Astrocyte of the cerebellum (primary cell): ENCODE data around the gene BEAN1.

Experiments
- DNase-seq: peaks from one replicate; pipeline ENCODE4 v3.0.0-alpha.2; 2011; ENCODE audit warnings: low read depth
- H3K4me3 ChIP-seq: 2 replicates; pipeline ENCODE4 v1.5.1; 2011; ENCODE audit warnings: mild to moderate bottlenecking, low read depth, low read length, moderate library complexity
- CTCF ChIP-seq: IDR thresholded peaks from 2 replicates; pipeline ENCODE4 v1.5.1; 2012; ENCODE audit warnings: low read length, low read depth, moderate library complexity, mild to moderate bottlenecking; ENCODE audit errors: missing control alignments
- in situ Hi-C: cut with HindIII; loops from 2 replicates; pipeline ENCODE4 v1.10.0; 2017; ENCODE audit warnings: low sequenced_read_pairs

The BEAN1 gene

DNA sequence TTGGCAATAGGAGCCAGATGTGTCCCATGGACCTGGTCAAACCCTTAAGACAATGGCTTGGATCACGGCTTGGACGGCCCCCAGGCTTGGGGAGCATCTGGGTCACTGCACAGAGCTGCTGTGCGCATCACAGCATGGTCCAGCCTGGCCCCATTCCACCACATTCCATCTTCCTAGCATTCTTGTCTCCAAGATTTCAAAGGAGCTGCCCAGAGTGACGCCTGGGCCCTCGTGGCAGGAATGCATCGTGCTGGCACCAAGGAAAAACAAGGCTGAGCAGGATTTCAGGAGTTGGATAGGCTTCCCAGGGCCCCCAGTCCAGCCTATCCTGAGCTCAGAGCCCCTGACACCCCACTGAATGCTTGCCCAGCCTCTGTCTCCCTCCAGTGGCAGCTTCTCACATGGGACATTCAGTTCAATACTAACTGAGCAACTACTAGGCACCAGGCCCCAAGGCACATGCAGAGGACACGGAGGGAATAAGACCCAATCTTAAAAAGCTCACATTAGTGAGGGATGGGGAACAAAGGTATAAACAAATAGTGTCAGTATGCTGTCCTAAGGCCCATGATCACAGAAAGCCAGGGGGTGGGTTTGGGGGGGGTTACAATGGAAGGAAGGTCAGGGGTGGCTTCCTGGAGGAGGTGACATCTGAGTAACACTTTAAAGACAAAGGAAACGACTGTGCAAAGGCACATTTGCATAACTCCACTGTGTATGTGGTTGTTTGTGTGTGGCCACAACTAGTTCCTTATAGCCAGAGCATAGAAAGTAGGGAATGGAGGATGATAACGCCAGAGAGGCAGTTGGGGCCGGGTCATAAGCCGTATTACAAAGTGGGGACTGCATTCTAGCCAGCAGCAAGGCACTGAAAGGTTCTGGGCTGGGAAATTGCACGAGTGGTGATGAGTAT lies 88.8 kb downstream of the BEAN1 start:
- no peak overlapping the region for H3K4me3 ChIP-seq
- peak; percentile 69 for TF ChIP-seq CTCF
- in situ Hi-C loops, result no loop called here
- peak; percentile 81 for DNase-seq

DNA sequence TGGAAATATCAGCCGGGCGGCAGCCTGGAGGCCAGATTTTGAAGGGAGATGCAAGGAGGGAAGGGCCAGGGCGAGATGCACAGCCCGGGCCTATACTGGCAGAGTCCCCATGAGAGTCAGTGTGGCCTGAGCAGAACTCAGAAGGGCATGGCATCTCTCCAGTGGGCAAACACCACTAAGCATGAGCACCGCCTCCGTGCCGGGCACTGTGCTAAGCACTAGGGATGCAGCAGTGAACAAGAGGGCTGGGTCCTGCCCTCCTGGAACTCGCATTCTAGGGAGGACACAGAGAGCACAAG lies 89.4 kb downstream of the BEAN1 start:
- no peak overlapping the region for H3K4me3 ChIP-seq
- in situ Hi-C loops, result no loop called here
- DNase-seq, result no peak
- TF ChIP-seq CTCF, result no peak

DNA sequence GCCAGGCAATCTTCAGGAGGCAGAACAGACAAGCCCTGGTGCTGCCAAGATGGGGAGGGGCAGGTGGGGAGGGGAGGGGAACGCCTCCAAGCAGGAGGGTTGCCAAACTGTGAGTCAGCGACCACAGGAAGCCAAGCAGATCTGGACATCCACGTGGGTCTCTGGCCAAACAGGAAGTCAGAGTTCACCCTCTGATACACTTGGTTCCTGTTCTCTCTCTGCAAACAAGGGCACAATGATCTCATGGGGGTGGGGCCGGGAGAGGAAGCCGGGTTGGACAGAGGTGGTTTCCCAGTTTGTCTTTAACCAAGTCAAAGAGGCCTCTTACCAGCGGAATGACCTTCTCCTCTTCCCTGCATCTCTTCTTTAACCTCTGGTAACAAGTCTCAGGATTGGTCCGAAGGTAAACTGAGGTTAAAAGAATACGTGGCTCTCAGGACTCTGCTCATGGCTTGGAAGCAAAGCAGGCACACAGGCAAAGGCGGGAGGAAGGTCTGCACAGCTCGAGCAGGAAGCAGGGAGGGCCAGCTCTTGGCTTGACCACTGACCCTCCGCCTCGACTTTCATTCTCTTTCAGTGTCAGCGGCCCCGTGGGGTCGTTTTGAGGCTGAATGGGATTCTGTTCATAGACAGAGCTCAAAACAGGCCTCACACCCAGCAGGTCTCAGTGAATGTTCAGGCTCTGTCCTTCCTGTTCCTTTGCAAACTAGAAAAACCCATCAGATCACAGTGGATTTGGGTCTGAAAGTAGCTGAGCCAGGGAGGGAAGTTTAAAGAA lies 89.9 kb downstream of the BEAN1 start:
- H3K4me3 ChIP-seq, result no peak overlapping the region
- DNase-seq, result peak; percentile 95
- in situ Hi-C loops, result no loop called here
- TF ChIP-seq CTCF, result no peak

GRCh38 chr16:66517586-66518263 lies 90.6 kb downstream of the BEAN1 start:
- TF ChIP-seq CTCF, result no peak
- in situ Hi-C loops, result no loop called here
- H3K4me3 ChIP-seq, result no peak overlapping the region
- no peak for DNase-seq

DNA sequence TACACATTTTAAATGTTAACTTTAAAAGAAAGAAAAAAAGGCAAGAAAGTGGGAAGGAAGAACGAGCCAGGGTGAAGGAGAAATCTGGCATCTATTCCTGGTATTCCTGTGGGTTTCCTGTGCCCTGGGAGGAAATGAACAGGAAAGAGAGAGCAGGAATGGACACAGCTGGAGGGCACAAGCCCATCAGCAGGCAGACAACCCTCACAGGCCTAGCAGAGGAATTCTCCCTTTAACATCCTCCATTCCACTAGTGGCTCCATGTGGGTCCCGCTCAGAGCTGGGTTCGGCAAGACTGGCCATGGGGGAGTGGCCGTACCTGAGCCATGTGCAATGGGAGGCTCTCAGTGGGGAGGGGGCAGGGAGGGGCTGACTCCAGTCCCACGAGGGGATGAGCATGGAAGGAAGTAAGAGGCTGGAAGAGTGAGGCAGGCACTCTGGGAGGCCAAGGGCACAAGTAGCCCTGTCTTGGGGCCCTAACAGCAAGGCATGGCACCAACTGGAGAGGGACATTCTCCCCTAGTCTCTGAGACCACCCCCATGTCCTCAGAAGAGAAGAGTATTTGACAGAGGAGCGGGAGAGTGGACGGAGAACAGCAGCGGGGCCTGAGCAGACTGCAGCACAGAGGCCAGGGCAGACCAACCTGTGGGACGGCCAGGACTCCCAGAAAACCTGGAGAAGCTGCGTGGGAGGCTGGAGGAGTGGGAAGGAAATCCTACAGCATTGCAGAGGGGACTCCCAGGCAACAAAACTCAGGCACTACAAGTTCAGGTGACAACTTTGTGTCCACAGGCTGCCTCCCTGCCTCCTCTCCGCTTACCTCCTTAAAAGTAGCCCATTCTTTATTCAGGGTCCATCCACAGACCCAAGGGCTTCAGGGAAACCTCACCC lies 92.6 kb downstream of the BEAN1 start:
- no peak for DNase-seq
- in situ Hi-C loops, result no loop called here
- no peak for TF ChIP-seq CTCF
- H3K4me3 ChIP-seq, result no peak overlapping the region
